HEK293 (cell line): ENCODE measurements around the gene AP1S1.
A peak's percentile ranks its signal among the peaks of the same experiment; 100 is the strongest.

Source experiments
- CTCF ChIA-PET: fragments of 350-600 bp; formaldehyde crosslinking; extraction: SDS; loops from one replicate; lab custom pipeline; 2021; ENCODE audit warnings: antibody characterized with exemption; lab: Yijun Ruan, JAX
- POLR2A ChIA-PET: fragments of 300-600 bp; formaldehyde crosslinking; extraction: SDS; loops from one replicate; lab custom pipeline; 2020; ENCODE audit warnings: antibody characterized with exemption, inconsistent platforms; lab: Yijun Ruan, JAX
- H3K27ac ChIP-seq: fragments of 200-500 bp; sonication (Bioruptor generic); 2 replicates; pipeline ENCODE4 v1.5.1; 2014; ENCODE audit warnings: low read depth, low read length, control low read depth, inconsistent platforms; ENCODE audit errors: extremely low read depth
- H3K36me3 ChIP-seq, 2 experiments: fragments of 200-500 bp in 1 of 2; sonication (Bioruptor generic) in 1 of 2; 1 replicate in 1 of 2; 2 replicates in 1 of 2; pipeline ENCODE4 v1.5.1; 2014 to 2017; ENCODE audit warnings: inconsistent platforms in 2 of 2, low read length in 2 of 2; ENCODE audit not compliant: control insufficient read depth in 2 of 2, insufficient read depth in 1 of 2
- H3K4me1 ChIP-seq: fragments of 200-500 bp; sonication (Bioruptor generic); 2 replicates; pipeline ENCODE4 v1.5.1; 2014; ENCODE audit warnings: mild to moderate bottlenecking, low read length, inconsistent platforms; ENCODE audit not compliant: control insufficient read depth, insufficient read depth
- H3K4me3 ChIP-seq: 2 replicates; pipeline ENCODE4 v1.5.1; 2011; ENCODE audit warnings: low read depth, mild to moderate bottlenecking, control low read depth, low read length, moderate library complexity
- H3K9me3 ChIP-seq: fragments of 200-500 bp; sonication (Bioruptor generic); 2 replicates; pipeline ENCODE4 v1.5.1; 2014; ENCODE audit warnings: low read depth, low read length, inconsistent platforms; ENCODE audit not compliant: control insufficient read depth, insufficient read depth
- CTCF ChIP-seq: fragments of 450-650 bp; formaldehyde crosslinking; IDR thresholded peaks from 2 replicates; pipeline ENCODE4 v1.5.1; 2016; ENCODE audit warnings: missing biosample characterization, missing genetic modification characterization
- GLIS1 ChIP-seq: fragments of 450-650 bp; formaldehyde crosslinking; IDR thresholded peaks from 2 replicates; pipeline ENCODE4 v1.5.1; 2016; ENCODE audit warnings: missing biosample characterization, missing genetic modification characterization
- SCRT2 ChIP-seq: fragments of 450-650 bp; formaldehyde crosslinking; IDR thresholded peaks from 2 replicates; pipeline ENCODE4 v1.5.1; 2016; ENCODE audit warnings: missing biosample characterization, missing genetic modification characterization
- SETDB1 ChIP-seq: IDR thresholded peaks from one replicate; pipeline ENCODE4 v1.6.1; 2017; ENCODE audit warnings: mild to moderate bottlenecking, low read length, moderate library complexity, mixed read lengths; ENCODE audit not compliant: insufficient read length
- ZBTB1 ChIP-seq: fragments of 450-650 bp; formaldehyde crosslinking; IDR thresholded peaks from 2 replicates; pipeline ENCODE4 v1.5.1; 2016; ENCODE audit warnings: missing biosample characterization, missing genetic modification characterization
- ZBTB17 ChIP-seq: fragments of 450-650 bp; formaldehyde crosslinking; IDR thresholded peaks from 2 replicates; pipeline ENCODE4 v1.5.1; 2016; ENCODE audit warnings: missing biosample characterization, missing genetic modification characterization
- ZBTB6 ChIP-seq: fragments of 450-650 bp; formaldehyde crosslinking; IDR thresholded peaks from 2 replicates; pipeline ENCODE4 v1.5.1; 2017; ENCODE audit warnings: missing biosample characterization, missing genetic modification characterization
- ZNF114 ChIP-seq: fragments of 450-650 bp; formaldehyde crosslinking; IDR thresholded peaks from 2 replicates; pipeline ENCODE4 v1.5.0; 2017; ENCODE audit warnings: missing biosample characterization, missing genetic modification characterization
- ZNF140 ChIP-seq: fragments of 450-650 bp; formaldehyde crosslinking; IDR thresholded peaks from 2 replicates; pipeline ENCODE4 v1.5.1; 2016; ENCODE audit warnings: missing biosample characterization, missing genetic modification characterization
- ZNF157 ChIP-seq: fragments of 450-650 bp; formaldehyde crosslinking; IDR thresholded peaks from 2 replicates; pipeline ENCODE4 v1.5.1; 2016; ENCODE audit warnings: missing biosample characterization, missing genetic modification characterization
- ZNF175 ChIP-seq: fragments of 450-650 bp; formaldehyde crosslinking; IDR thresholded peaks from 2 replicates; pipeline ENCODE4 v1.5.1; 2016; ENCODE audit warnings: missing biosample characterization, missing genetic modification characterization
- ZNF2 ChIP-seq: fragments of 450-650 bp; formaldehyde crosslinking; IDR thresholded peaks from 2 replicates; pipeline ENCODE4 v1.5.1; 2016; ENCODE audit warnings: missing biosample characterization, missing genetic modification characterization
- ZNF211 ChIP-seq: fragments of 450-650 bp; formaldehyde crosslinking; IDR thresholded peaks from 2 replicates; pipeline ENCODE4 v1.5.1; 2016; ENCODE audit warnings: low read depth, missing biosample characterization, missing genetic modification characterization
- ZNF366 ChIP-seq: fragments of 450-650 bp; formaldehyde crosslinking; conservative IDR thresholded peaks from 2 replicates; pipeline ENCODE4 v1.5.1; 2016; ENCODE audit warnings: missing biosample characterization, missing genetic modification characterization
- ZNF404 ChIP-seq: fragments of 450-650 bp; formaldehyde crosslinking; IDR thresholded peaks from 2 replicates; pipeline ENCODE4 v1.5.1; 2017; ENCODE audit warnings: missing biosample characterization, missing genetic modification characterization
- ZNF416 ChIP-seq: fragments of 450-650 bp; formaldehyde crosslinking; IDR thresholded peaks from 2 replicates; pipeline ENCODE4 v1.5.1; 2016; ENCODE audit warnings: missing biosample characterization, missing genetic modification characterization
- ZNF426 ChIP-seq: fragments of 450-650 bp; formaldehyde crosslinking; IDR thresholded peaks from 2 replicates; pipeline ENCODE4 v1.5.1; 2017; ENCODE audit warnings: missing biosample characterization, missing genetic modification characterization, mild to moderate bottlenecking, inconsistent platforms, moderate library complexity
- ZNF626 ChIP-seq: fragments of 450-650 bp; sonication (Bioruptor Pico); formaldehyde crosslinking; IDR thresholded peaks from 2 replicates; pipeline ENCODE4 v1.5.1; 2018; ENCODE audit warnings: missing biosample characterization, missing genetic modification characterization, inconsistent platforms
- ZNF677 ChIP-seq: fragments of 450-650 bp; IDR thresholded peaks from 2 replicates; pipeline ENCODE4 v1.5.0; 2018; ENCODE audit warnings: missing biosample characterization, mild to moderate bottlenecking, missing genetic modification characterization, moderate library complexity
- ZNF701 ChIP-seq: fragments of 450-650 bp; formaldehyde crosslinking; IDR thresholded peaks from 2 replicates; pipeline ENCODE4 v1.5.1; 2016; ENCODE audit warnings: missing biosample characterization, missing genetic modification characterization
- ZNF768 ChIP-seq: fragments of 450-650 bp; formaldehyde crosslinking; IDR thresholded peaks from 2 replicates; pipeline ENCODE4 v1.5.1; 2018; ENCODE audit warnings: missing biosample characterization, mild to moderate bottlenecking, missing genetic modification characterization
- ZSCAN4 ChIP-seq: fragments of 450-650 bp; formaldehyde crosslinking; IDR thresholded peaks from 2 replicates; pipeline ENCODE4 v1.5.1; 2017; ENCODE audit warnings: missing biosample characterization, missing genetic modification characterization
- TF ChIP-seq, protein P1 (sequence below): fragments of 450-650 bp; formaldehyde crosslinking; IDR thresholded peaks from 2 replicates; pipeline ENCODE4 v1.5.1; 2016; ENCODE audit warnings: missing biosample characterization, missing genetic modification characterization, low read depth
- TF ChIP-seq, protein P2 (sequence below): fragments of 450-650 bp; formaldehyde crosslinking; IDR thresholded peaks from 2 replicates; pipeline ENCODE4 v1.5.1; 2016; ENCODE audit warnings: missing biosample characterization, missing genetic modification characterization
- TF ChIP-seq, protein P3 (sequence below): fragments of 450-650 bp; formaldehyde crosslinking; IDR thresholded peaks from 2 replicates; pipeline ENCODE4 v1.5.1; 2016; ENCODE audit warnings: missing biosample characterization, missing genetic modification characterization, low read depth
- TF ChIP-seq, protein P4 (sequence below): fragments of 450-650 bp; formaldehyde crosslinking; IDR thresholded peaks from 2 replicates; pipeline ENCODE4 v1.5.1; 2016; ENCODE audit warnings: missing biosample characterization, missing genetic modification characterization

AP1S1 gene

DNA sequence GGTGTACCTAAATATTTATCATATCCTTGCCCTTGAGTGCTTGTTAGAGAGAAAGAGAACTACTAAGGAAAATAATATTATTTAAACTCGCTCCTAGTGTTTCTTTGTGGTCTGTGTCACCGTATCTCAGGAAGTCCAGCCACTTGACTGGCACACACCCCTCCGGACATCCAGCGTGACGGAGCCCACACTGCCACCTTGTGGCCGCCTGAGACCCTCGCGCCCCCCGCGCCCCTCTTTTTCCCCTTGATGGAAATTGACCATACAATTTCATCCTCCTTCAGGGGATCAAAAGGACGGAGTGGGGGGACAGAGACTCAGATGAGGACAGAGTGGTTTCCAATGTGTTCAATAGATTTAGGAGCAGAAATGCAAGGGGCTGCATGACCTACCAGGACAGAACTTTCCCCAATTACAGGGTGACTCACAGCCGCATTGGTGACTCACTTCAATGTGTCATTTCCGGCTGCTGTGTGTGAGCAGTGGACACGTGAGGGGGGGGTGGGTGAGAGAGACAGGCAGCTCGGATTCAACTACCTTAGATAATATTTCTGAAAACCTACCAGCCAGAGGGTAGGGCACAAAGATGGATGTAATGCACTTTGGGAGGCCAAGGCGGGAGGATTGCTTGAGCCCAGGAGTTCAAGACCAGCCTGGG, 15.9 kb upstream of the AP1S1 start (continued):
- peak; percentile 100 for TF ChIP-seq ZNF2 (tag by site-specific recombination)
- TF ChIP-seq ZNF426 (tag by site-specific recombination), result no peak
- TF ChIP-seq, protein P1, sequence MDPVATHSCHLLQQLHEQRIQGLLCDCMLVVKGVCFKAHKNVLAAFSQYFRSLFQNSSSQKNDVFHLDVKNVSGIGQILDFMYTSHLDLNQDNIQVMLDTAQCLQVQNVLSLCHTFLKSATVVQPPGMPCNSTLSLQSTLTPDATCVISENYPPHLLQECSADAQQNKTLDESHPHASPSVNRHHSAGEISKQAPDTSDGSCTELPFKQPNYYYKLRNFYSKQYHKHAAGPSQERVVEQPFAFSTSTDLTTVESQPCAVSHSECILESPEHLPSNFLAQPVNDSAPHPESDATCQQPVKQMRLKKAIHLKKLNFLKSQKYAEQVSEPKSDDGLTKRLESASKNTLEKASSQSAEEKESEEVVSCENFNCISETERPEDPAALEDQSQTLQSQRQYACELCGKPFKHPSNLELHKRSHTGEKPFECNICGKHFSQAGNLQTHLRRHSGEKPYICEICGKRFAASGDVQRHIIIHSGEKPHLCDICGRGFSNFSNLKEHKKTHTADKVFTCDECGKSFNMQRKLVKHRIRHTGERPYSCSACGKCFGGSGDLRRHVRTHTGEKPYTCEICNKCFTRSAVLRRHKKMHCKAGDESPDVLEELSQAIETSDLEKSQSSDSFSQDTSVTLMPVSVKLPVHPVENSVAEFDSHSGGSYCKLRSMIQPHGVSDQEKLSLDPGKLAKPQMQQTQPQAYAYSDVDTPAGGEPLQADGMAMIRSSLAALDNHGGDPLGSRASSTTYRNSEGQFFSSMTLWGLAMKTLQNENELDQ, result no peak
- no peak for TF ChIP-seq ZNF211 (tag by site-specific recombination)
- TF ChIP-seq, protein P2, sequence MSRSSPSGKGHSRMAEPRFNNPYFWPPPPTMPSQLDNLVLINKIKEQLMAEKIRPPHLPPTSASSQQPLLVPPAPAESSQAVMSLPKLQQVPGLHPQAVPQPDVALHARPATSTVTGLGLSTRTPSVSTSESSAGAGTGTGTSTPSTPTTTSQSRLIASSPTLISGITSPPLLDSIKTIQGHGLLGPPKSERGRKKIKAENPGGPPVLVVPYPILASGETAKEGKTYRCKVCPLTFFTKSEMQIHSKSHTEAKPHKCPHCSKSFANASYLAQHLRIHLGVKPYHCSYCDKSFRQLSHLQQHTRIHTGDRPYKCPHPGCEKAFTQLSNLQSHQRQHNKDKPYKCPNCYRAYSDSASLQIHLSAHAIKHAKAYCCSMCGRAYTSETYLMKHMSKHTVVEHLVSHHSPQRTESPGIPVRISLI (tag by site-specific recombination), result no peak
- TF ChIP-seq, protein P3, sequence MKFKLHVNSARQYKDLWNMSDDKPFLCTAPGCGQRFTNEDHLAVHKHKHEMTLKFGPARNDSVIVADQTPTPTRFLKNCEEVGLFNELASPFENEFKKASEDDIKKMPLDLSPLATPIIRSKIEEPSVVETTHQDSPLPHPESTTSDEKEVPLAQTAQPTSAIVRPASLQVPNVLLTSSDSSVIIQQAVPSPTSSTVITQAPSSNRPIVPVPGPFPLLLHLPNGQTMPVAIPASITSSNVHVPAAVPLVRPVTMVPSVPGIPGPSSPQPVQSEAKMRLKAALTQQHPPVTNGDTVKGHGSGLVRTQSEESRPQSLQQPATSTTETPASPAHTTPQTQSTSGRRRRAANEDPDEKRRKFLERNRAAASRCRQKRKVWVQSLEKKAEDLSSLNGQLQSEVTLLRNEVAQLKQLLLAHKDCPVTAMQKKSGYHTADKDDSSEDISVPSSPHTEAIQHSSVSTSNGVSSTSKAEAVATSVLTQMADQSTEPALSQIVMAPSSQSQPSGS (tag by site-specific recombination), result peak; percentile 81
- no peak for TF ChIP-seq ZNF677
- no peak for TF ChIP-seq ZNF140 (tag by site-specific recombination)

- Histone ChIP-seq H3K4me1 (0 out of 2 replicates have a peak, but pooled peaks cover 2% of the 10 kb centered on the region), H3K9me3 (no peaks in the 10 kb centered on the region), H3K27ac (no peak overlapping the region), H3K36me3 (no peaks in the 10 kb centered on the region), H3K4me3 (no peak overlapping the region)
- ChIA-PET POLR2A (interaction anchor here (0.6 to 1.1 kb wide), 3 partner anchors 14 to 46 kb away, joined by 3 read pairs; partner anchors contain the start of gene SERPINE1), CTCF (interaction anchor here (0.6 to 6.4 kb wide), 8 partner anchors 9 to 1165 kb away, joined by 3 to 131 read pairs (median 4); no protein-coding TSS in a partner anchor)
- TF ChIP-seq ZNF416 (tag by site-specific recombination) (no peak), ZNF366 (tag by site-specific recombination) (peak; percentile 91), ZNF114 (tag by site-specific recombination) (no peak), ZBTB6 (tag by site-specific recombination) (peak; percentile 61; the same call in 1 of the 2 replicates), CTCF (tag by site-specific recombination) (no peak), ZNF626 (tag by site-specific recombination) (no peak), ZNF175 (tag by site-specific recombination) (no peak), ZBTB17 (tag by site-specific recombination) (0 out of 2 replicates have a peak, but pooled peaks have one; percentile 19), ZNF211 (tag by site-specific recombination) (no peak), ZSCAN4 (no peak), ZNF404 (no peak), GLIS1 (tag by site-specific recombination) (no peak), ZNF157 (tag by site-specific recombination) (no peak), SETDB1 (no peak), SCRT2 (peak; percentile 68; the same call in 1 of the 2 replicates), ZNF768 (tag by site-specific recombination) (no peak), ZBTB1 (tag by site-specific recombination) (no peak), ZNF701 (tag by site-specific recombination) (no peak)
- TF ChIP-seq, protein P4, sequence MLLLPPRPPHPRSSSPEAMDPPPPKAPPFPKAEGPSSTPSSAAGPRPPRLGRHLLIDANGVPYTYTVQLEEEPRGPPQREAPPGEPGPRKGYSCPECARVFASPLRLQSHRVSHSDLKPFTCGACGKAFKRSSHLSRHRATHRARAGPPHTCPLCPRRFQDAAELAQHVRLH, result no peak
- TF ChIP-seq, protein P2 (tag by site-specific recombination), result no peak
Observed at GRCh38 chr7:101140339-101140699, 14.0 kb upstream of the AP1S1 start.
